ENCODE measurements around the gene TACC2.
A peak's percentile ranks its signal among the peaks of the same experiment; 100 is the strongest.
"Not testable (repeated sequence)": the region's sequence is repeated elsewhere in the genome, so short reads cannot be mapped to it uniquely, and the experiment has no call there.

TACC2 gene

GRCh38 chr10:122089311-122090017 is 100.5 kb downstream of the TACC2 start:
- DNase-seq (ENCODE audit: low read depth) = no peak

- no peak for DNase-seq (ENCODE audit: low read depth)
Observed at GRCh38 chr10:122091722-122092121, 102.8 kb downstream of the TACC2 start.

GRCh38 chr10:122093076-122093475 is 104.1 kb downstream of the TACC2 start:
- DNase-seq (ENCODE audit: low read depth) = no peak

GRCh38 chr10:122096181-122096580 is 107.2 kb downstream of the TACC2 start:
- DNase-seq (ENCODE audit: low read depth) = not testable (repeated sequence)

GRCh38 chr10:122096705-122097104 is 107.7 kb downstream of the TACC2 start:
- no peak for DNase-seq (ENCODE audit: low read depth)

GRCh38 chr10:122097935-122098334 is 109.0 kb downstream of the TACC2 start:
- no peak for DNase-seq (ENCODE audit: low read depth)

- DNase-seq (ENCODE audit: low read depth) = no peak
Observed at GRCh38 chr10:122098924-122099323, 110.0 kb downstream of the TACC2 start.

- no peak for DNase-seq (ENCODE audit: low read depth)
Observed at GRCh38 chr10:122099562-122099961, 110.6 kb downstream of the TACC2 start.

- DNase-seq (ENCODE audit: low read depth) = no peak
Observed at GRCh38 chr10:122102146-122102868, 113.3 kb downstream of the TACC2 start.

GRCh38 chr10:122102869-122103525 is 114.0 kb downstream of the TACC2 start:
- no peak for DNase-seq (ENCODE audit: low read depth)

- DNase-seq (ENCODE audit: low read depth) = no peak
Observed at GRCh38 chr10:122103592-122103991, 114.6 kb downstream of the TACC2 start.

- not testable (repeated sequence) for DNase-seq (ENCODE audit: low read depth)
Observed at GRCh38 chr10:122108786-122109185, 119.8 kb downstream of the TACC2 start.

GRCh38 chr10:122112021-122112616 is 123.2 kb downstream of the TACC2 start:
- no peak for DNase-seq (ENCODE audit: low read depth)

- DNase-seq (ENCODE audit: low read depth) = peak; percentile 65
Observed at GRCh38 chr10:122112625-122113160, 123.7 kb downstream of the TACC2 start.

GRCh38 chr10:122113161-122113944 is 124.4 kb downstream of the TACC2 start:
- no peak for DNase-seq (ENCODE audit: low read depth)

GRCh38 chr10:122113945-122114747 is 125.2 kb downstream of the TACC2 start:
- DNase-seq (ENCODE audit: low read depth) = no peak

GRCh38 chr10:122115874-122116273 is 126.9 kb downstream of the TACC2 start:
- no peak for DNase-seq (ENCODE audit: low read depth)

GRCh38 chr10:122116331-122116730 is 127.4 kb downstream of the TACC2 start:
- DNase-seq (ENCODE audit: low read depth) = no peak

GRCh38 chr10:122117475-122117874 is 128.5 kb downstream of the TACC2 start:
- no peak for DNase-seq (ENCODE audit: low read depth)

GRCh38 chr10:122120008-122120744 is 131.2 kb downstream of the TACC2 start:
- no peak for DNase-seq (ENCODE audit: low read depth)

Measured in non-pigmented ciliary epithelial cell (primary cell).